Measurements from ENCODE around the gene HDAC11. TPM values are rescaled to one million over a fixed set of nuclear protein-coding genes. Genes with fewer than 3 reads are reported as not detected.

The HDAC11 gene
- total RNA-seq, 3 donors from 2014 or later: 14.2 to 21.7 (median 14.4) TPM

- no peak for TF ChIP-seq CTCF (IDR thresholded peaks at IDR 0.05)
- TF ChIP-seq POLR2A (IDR thresholded peaks at IDR 0.05): no peak
- H3K27ac ChIP-seq: no peak overlapping the region
These were observed 24.2 kb downstream of the HDAC11 start for GRCh38 chr3:13504161-13504831.

GRCh38 chr3:13505147-13506130, 25.3 kb downstream of the HDAC11 start:
- intact Hi-C loops (cut with DNase I; ENCODE audit: low total_unique reads): no loop called here
- no peaks in the 10 kb centered on the region for H3K36me3 ChIP-seq
- H3K9me3 ChIP-seq: no peaks in the 10 kb centered on the region
- TF ChIP-seq CTCF (IDR thresholded peaks at IDR 0.05) (no peak), POLR2A (IDR thresholded peaks at IDR 0.05) (no peak), POLR2AphosphoS5 (IDR thresholded peaks at IDR 0.05) (no peak)
- H3K4me3 ChIP-seq: no peak overlapping the region
- peaks cover 0 to 9% of the 10 kb centered on the region in 2 donors for H3K4me1 ChIP-seq
- H3K27me3 ChIP-seq: no peaks in the 10 kb centered on the region
- no peak for DNase-seq (ENCODE audit: low spot score in 2 of 2)
- no peak overlapping the region for H3K27ac ChIP-seq

More at GRCh38 chr3:13504161-13504831, 24.2 kb downstream of the HDAC11 start:
- Histone ChIP-seq H3K4me3 (no peak overlapping the region), H3K36me3 (no peaks in the 10 kb centered on the region), H3K9me3 (no peaks in the 10 kb centered on the region), H3K4me1 (peaks cover 0 to 9% of the 10 kb centered on the region in 2 donors), H3K27me3 (no peaks in the 10 kb centered on the region)
- DNase-seq (ENCODE audit: low spot score in 2 of 2): no peak
- intact Hi-C loops (cut with DNase I; ENCODE audit: low total_unique reads): loop anchor here (5.0 kb wide), 1 partner anchor 143 kb away; no protein-coding TSS in a partner anchor

DNA sequence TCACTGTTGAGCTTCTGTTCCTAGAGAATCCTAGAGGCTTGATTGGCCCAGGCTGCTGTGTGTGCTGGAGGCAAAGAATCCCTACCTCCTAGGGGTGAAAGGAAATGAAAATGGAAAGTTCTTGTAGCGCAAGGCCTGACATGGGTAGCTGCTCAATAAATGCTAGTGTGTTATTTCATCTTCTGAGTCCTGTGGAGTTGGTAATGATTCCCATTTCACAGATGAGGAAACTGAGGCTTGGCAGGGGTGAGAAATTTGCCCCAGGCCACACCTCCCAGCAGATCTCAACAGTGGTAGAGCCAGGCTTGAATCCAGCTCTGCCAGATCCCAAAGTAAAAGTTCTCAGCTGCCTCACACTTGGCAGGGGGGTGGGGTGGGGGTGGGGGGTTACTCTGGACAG, 26.1 kb downstream of the HDAC11 start:
- Histone ChIP-seq H3K9me3 (no peaks in the 10 kb centered on the region), H3K4me3 (no peak overlapping the region), H3K4me1 (peaks cover 0 to 9% of the 10 kb centered on the region in 2 donors), H3K27ac (no peak overlapping the region), H3K36me3 (no peaks in the 10 kb centered on the region), H3K27me3 (no peaks in the 10 kb centered on the region)
- DNase-seq (ENCODE audit: low spot score in 2 of 2): no peak
- TF ChIP-seq POLR2A (IDR thresholded peaks at IDR 0.05): no peak
- no peak for TF ChIP-seq CTCF (IDR thresholded peaks at IDR 0.05)
- no peak for TF ChIP-seq POLR2AphosphoS5 (IDR thresholded peaks at IDR 0.05)
- intact Hi-C loops (cut with DNase I; ENCODE audit: low total_unique reads): no loop called here

DNA sequence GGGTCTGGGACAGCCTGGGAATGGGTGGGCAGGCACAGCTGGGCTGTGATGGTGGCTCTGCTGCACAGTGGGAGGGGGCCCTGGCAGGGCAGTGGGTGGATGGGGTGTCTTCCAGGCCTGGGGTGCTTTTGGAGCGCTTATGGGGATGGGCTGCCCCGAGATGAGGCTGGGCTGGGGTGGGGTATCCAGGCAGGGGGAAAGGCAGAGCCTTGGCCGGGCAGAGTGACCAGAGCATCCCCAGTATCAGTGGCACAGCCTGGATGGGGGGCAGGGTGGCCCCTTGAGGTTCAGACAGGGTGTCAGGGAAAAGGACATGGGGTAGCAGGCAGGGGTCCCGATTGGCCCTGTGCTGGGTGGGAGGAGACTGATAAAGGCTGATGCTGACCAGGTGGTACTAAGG, 26.6 kb downstream of the HDAC11 start:
- DNase-seq (ENCODE audit: low spot score in 2 of 2): no peak
- intact Hi-C loops (cut with DNase I; ENCODE audit: low total_unique reads): no loop called here
- Histone ChIP-seq H3K9me3 (no peaks in the 10 kb centered on the region), H3K27ac (peak overlapping the region; percentile 46 to 65), H3K36me3 (no peaks in the 10 kb centered on the region), H3K4me3 (no peak overlapping the region), H3K4me1 (peaks cover 0 to 9% of the 10 kb centered on the region in 2 donors), H3K27me3 (no peaks in the 10 kb centered on the region)
- no peak for TF ChIP-seq CTCF (IDR thresholded peaks at IDR 0.05)
- TF ChIP-seq POLR2A (IDR thresholded peaks at IDR 0.05): no peak
- TF ChIP-seq POLR2AphosphoS5 (IDR thresholded peaks at IDR 0.05): no peak

- peak overlapping the region; percentile 46 to 65 for H3K27ac ChIP-seq
- DNase-seq (ENCODE audit: low spot score in 2 of 2): no peak
- no peaks in the 10 kb centered on the region for H3K27me3 ChIP-seq
- intact Hi-C loops (cut with DNase I; ENCODE audit: low total_unique reads): no loop called here
- TF ChIP-seq POLR2A (IDR thresholded peaks at IDR 0.05) (no peak), CTCF (IDR thresholded peaks at IDR 0.05) (no peak), POLR2AphosphoS5 (IDR thresholded peaks at IDR 0.05) (no peak)
- H3K4me3 ChIP-seq: no peak overlapping the region
- H3K36me3 ChIP-seq: no peaks in the 10 kb centered on the region
- H3K4me1 ChIP-seq: peaks cover 0 to 9% of the 10 kb centered on the region in 2 donors
- H3K9me3 ChIP-seq: no peaks in the 10 kb centered on the region
These were observed 27.1 kb downstream of the HDAC11 start for GRCh38 chr3:13507247-13507569.
